ENCODE measurements around the gene TECPR2.

TECPR2 gene

GRCh38 chr14:102377696-102378095 is 15.0 kb downstream of the TECPR2 start:
- no peak overlapping the region for H3K27ac Mint-ChIP-seq
- H3K36me3 Mint-ChIP-seq, result peaks cover 22% of the 10 kb centered on the region
- no peaks in the 10 kb centered on the region for H3K27me3 Mint-ChIP-seq
- H3K4me1 Mint-ChIP-seq, result no peaks in the 10 kb centered on the region
- H3K9me3 Mint-ChIP-seq, result no peaks in the 10 kb centered on the region
- no peak overlapping the region for H3K4me3 Mint-ChIP-seq
- ATAC-seq, result no peak

GRCh38 chr14:102378830-102379229 is 16.1 kb downstream of the TECPR2 start:
- Mint-ChIP-seq H3K9me3 (no peaks in the 10 kb centered on the region), H3K36me3 (peaks cover 22% of the 10 kb centered on the region), H3K4me3 (no peak overlapping the region), H3K4me1 (no peaks in the 10 kb centered on the region), H3K27me3 (no peaks in the 10 kb centered on the region), H3K27ac (no peak overlapping the region)
- no peak for ATAC-seq

- Mint-ChIP-seq H3K4me1 (no peaks in the 10 kb centered on the region), H3K9me3 (no peaks in the 10 kb centered on the region), H3K4me3 (no peak overlapping the region), H3K27ac (no peak overlapping the region), H3K36me3 (peaks cover 12% of the 10 kb centered on the region), H3K27me3 (no peaks in the 10 kb centered on the region)
- no peak for ATAC-seq
Observed at GRCh38 chr14:102387086-102387485, 24.3 kb downstream of the TECPR2 start.

GRCh38 chr14:102389246-102389645 is 26.5 kb downstream of the TECPR2 start:
- Mint-ChIP-seq H3K36me3 (peaks cover 21% of the 10 kb centered on the region), H3K27ac (no peak overlapping the region), H3K4me3 (no peak overlapping the region), H3K4me1 (no peaks in the 10 kb centered on the region), H3K9me3 (no peaks in the 10 kb centered on the region), H3K27me3 (no peaks in the 10 kb centered on the region)
- ATAC-seq, result no peak

- no peak overlapping the region for H3K27ac Mint-ChIP-seq
- H3K4me1 Mint-ChIP-seq, result no peaks in the 10 kb centered on the region
- H3K36me3 Mint-ChIP-seq, result peaks cover 28% of the 10 kb centered on the region
- H3K9me3 Mint-ChIP-seq, result no peaks in the 10 kb centered on the region
- no peaks in the 10 kb centered on the region for H3K27me3 Mint-ChIP-seq
- no peak for ATAC-seq
- no peak overlapping the region for H3K4me3 Mint-ChIP-seq
Observed at GRCh38 chr14:102390064-102390855, 27.5 kb downstream of the TECPR2 start.

GRCh38 chr14:102392506-102392905 is 29.8 kb downstream of the TECPR2 start:
- Mint-ChIP-seq H3K9me3 (no peaks in the 10 kb centered on the region), H3K36me3 (peaks cover 45% of the 10 kb centered on the region), H3K27ac (no peak overlapping the region), H3K4me1 (no peaks in the 10 kb centered on the region), H3K4me3 (no peak overlapping the region), H3K27me3 (no peaks in the 10 kb centered on the region)
- no peak for ATAC-seq

- Mint-ChIP-seq H3K27me3 (no peaks in the 10 kb centered on the region), H3K4me3 (no peak overlapping the region), H3K9me3 (peaks cover 6% of the 10 kb centered on the region), H3K4me1 (no peaks in the 10 kb centered on the region), H3K27ac (no peak overlapping the region), H3K36me3 (peaks cover 58% of the 10 kb centered on the region)
- no peak for ATAC-seq
Observed at GRCh38 chr14:102394717-102395375, 32.1 kb downstream of the TECPR2 start.

- H3K27me3 Mint-ChIP-seq, result no peaks in the 10 kb centered on the region
- ATAC-seq, result no peak
- H3K4me3 Mint-ChIP-seq, result no peak overlapping the region
- no peak overlapping the region for H3K27ac Mint-ChIP-seq
- H3K4me1 Mint-ChIP-seq, result no peaks in the 10 kb centered on the region
- H3K9me3 Mint-ChIP-seq, result peaks cover 6% of the 10 kb centered on the region
- peaks cover 58% of the 10 kb centered on the region for H3K36me3 Mint-ChIP-seq
Observed at GRCh38 chr14:102396521-102396920, 33.8 kb downstream of the TECPR2 start.

GRCh38 chr14:102403028-102403427 is 40.3 kb downstream of the TECPR2 start:
- no peak overlapping the region for H3K27ac Mint-ChIP-seq
- no peaks in the 10 kb centered on the region for H3K27me3 Mint-ChIP-seq
- H3K4me3 Mint-ChIP-seq, result no peak overlapping the region
- no peaks in the 10 kb centered on the region for H3K4me1 Mint-ChIP-seq
- H3K36me3 Mint-ChIP-seq, result peaks cover 51% of the 10 kb centered on the region
- ATAC-seq, result no peak
- H3K9me3 Mint-ChIP-seq, result peaks cover 19% of the 10 kb centered on the region

GRCh38 chr14:102407258-102407657 is 44.5 kb downstream of the TECPR2 start:
- Mint-ChIP-seq H3K4me1 (no peaks in the 10 kb centered on the region), H3K36me3 (peaks cover 44% of the 10 kb centered on the region), H3K9me3 (peaks cover 12% of the 10 kb centered on the region), H3K27ac (no peak overlapping the region), H3K4me3 (no peak overlapping the region), H3K27me3 (no peaks in the 10 kb centered on the region)
- ATAC-seq, result no peak

GRCh38 chr14:102408724-102409123 is 46.0 kb downstream of the TECPR2 start:
- H3K4me1 Mint-ChIP-seq, result no peaks in the 10 kb centered on the region
- peaks cover 29% of the 10 kb centered on the region for H3K36me3 Mint-ChIP-seq
- ATAC-seq, result no peak
- no peaks in the 10 kb centered on the region for H3K27me3 Mint-ChIP-seq
- H3K9me3 Mint-ChIP-seq, result peaks cover 6% of the 10 kb centered on the region
- H3K27ac Mint-ChIP-seq, result no peak overlapping the region
- H3K4me3 Mint-ChIP-seq, result no peak overlapping the region

GRCh38 chr14:102415671-102416070 is 52.9 kb downstream of the TECPR2 start:
- H3K27ac Mint-ChIP-seq, result no peak overlapping the region
- no peak overlapping the region for H3K4me3 Mint-ChIP-seq
- peaks cover 28% of the 10 kb centered on the region for H3K36me3 Mint-ChIP-seq
- H3K9me3 Mint-ChIP-seq, result no peaks in the 10 kb centered on the region
- no peak for ATAC-seq
- no peaks in the 10 kb centered on the region for H3K27me3 Mint-ChIP-seq
- no peaks in the 10 kb centered on the region for H3K4me1 Mint-ChIP-seq

- H3K4me1 Mint-ChIP-seq, result no peaks in the 10 kb centered on the region
- no peaks in the 10 kb centered on the region for H3K27me3 Mint-ChIP-seq
- peaks cover 28% of the 10 kb centered on the region for H3K36me3 Mint-ChIP-seq
- no peak overlapping the region for H3K4me3 Mint-ChIP-seq
- ATAC-seq, result no peak
- H3K27ac Mint-ChIP-seq, result no peak overlapping the region
- H3K9me3 Mint-ChIP-seq, result no peaks in the 10 kb centered on the region
Observed at GRCh38 chr14:102417001-102417431, 54.3 kb downstream of the TECPR2 start.

GRCh38 chr14:102417646-102418045 is 54.9 kb downstream of the TECPR2 start:
- Mint-ChIP-seq H3K27me3 (no peaks in the 10 kb centered on the region), H3K27ac (no peak overlapping the region), H3K9me3 (no peaks in the 10 kb centered on the region), H3K36me3 (peaks cover 28% of the 10 kb centered on the region), H3K4me1 (no peaks in the 10 kb centered on the region), H3K4me3 (no peak overlapping the region)
- no peak for ATAC-seq

GRCh38 chr14:102418169-102418852 is 55.6 kb downstream of the TECPR2 start:
- H3K9me3 Mint-ChIP-seq, result no peaks in the 10 kb centered on the region
- no peak for ATAC-seq
- no peak overlapping the region for H3K4me3 Mint-ChIP-seq
- peaks cover 28% of the 10 kb centered on the region for H3K36me3 Mint-ChIP-seq
- H3K4me1 Mint-ChIP-seq, result no peaks in the 10 kb centered on the region
- H3K27me3 Mint-ChIP-seq, result no peaks in the 10 kb centered on the region
- H3K27ac Mint-ChIP-seq, result no peak overlapping the region

All from stimulated activated memory B cell treated with anti-CD40 and anti-IgM and Interleukin-4, amounts not matched to agents 10 μg/mL and 1 μg/mL and 100 μg/mL, for 72 hours (primary cell).